CD4-positive, alpha-beta T cell treated with Interferon alpha-2 for 1 hour (primary cell): ENCODE data around the gene CPA1.
"Not testable (repeated sequence)": the region's sequence is repeated elsewhere in the genome, so short reads cannot be mapped to it uniquely, and the experiment has no call there.

ENCODE experiments used
- DNase-seq, 2 donors: peaks; one replicate each; pipeline ENCODE4 v3.0.0-alpha.2; 2020 to 2022

CPA1 gene

GRCh38 chr7:130374507-130374906 lies 5.8 kb upstream of the CPA1 start:
- no peak for DNase-seq

GRCh38 chr7:130376461-130376860 lies 3.8 kb upstream of the CPA1 start:
- DNase-seq, result not testable (repeated sequence)

GRCh38 chr7:130377178-130377577 lies 3.1 kb upstream of the CPA1 start:
- no peak for DNase-seq

- no peak for DNase-seq
Observed at GRCh38 chr7:130379019-130379418, 1.3 kb upstream of the CPA1 start.

GRCh38 chr7:130379532-130379920 lies 768 bp upstream of the CPA1 start:
- no peak for DNase-seq

GRCh38 chr7:130380861-130381455 lies 664 bp downstream of the CPA1 start:
- no peak for DNase-seq

GRCh38 chr7:130381468-130382312 lies 1.4 kb downstream of the CPA1 start:
- no peak for DNase-seq

- no peak for DNase-seq
Observed at GRCh38 chr7:130383187-130383980, 3.1 kb downstream of the CPA1 start.

- DNase-seq, result no peak
Observed at GRCh38 chr7:130384371-130384801, 4.1 kb downstream of the CPA1 start.

GRCh38 chr7:130384841-130385599 lies 4.7 kb downstream of the CPA1 start:
- DNase-seq, result no peak

GRCh38 chr7:130385600-130386066 lies 5.3 kb downstream of the CPA1 start:
- no peak for DNase-seq

GRCh38 chr7:130386876-130387275 lies 6.6 kb downstream of the CPA1 start:
- DNase-seq, result no peak

- no peak for DNase-seq
Observed at GRCh38 chr7:130387306-130387627, 7.0 kb downstream of the CPA1 start.

- DNase-seq, result no peak
Observed at GRCh38 chr7:130387628-130388403, 7.5 kb downstream of the CPA1 start.

GRCh38 chr7:130388671-130389070 lies 8.4 kb downstream of the CPA1 start:
- DNase-seq, result no peak

GRCh38 chr7:130390486-130390885 lies 10.2 kb downstream of the CPA1 start:
- DNase-seq, result no peak

- DNase-seq, result no peak
Observed at GRCh38 chr7:130393101-130393561, 12.8 kb downstream of the CPA1 start.

- DNase-seq, result no peak
Observed at GRCh38 chr7:130393841-130394411, 13.6 kb downstream of the CPA1 start.

- peak in 1 of 2 donors; percentile 45 for DNase-seq
Observed at GRCh38 chr7:130394421-130395195, 14.3 kb downstream of the CPA1 start.

GRCh38 chr7:130395421-130395820 lies 15.1 kb downstream of the CPA1 start:
- DNase-seq, result no peak

GRCh38 chr7:130396109-130396508 lies 15.8 kb downstream of the CPA1 start:
- no peak for DNase-seq
